SU-DHL-6 (cell line): ENCODE measurements around the gene BRCC3.

ENCODE experiments used
- H2AFZ ChIP-seq: fragments of 200-600 bp; sonication (generic); 2 replicates; pipeline ENCODE4 v1.6.1; 2014; ENCODE audit warnings: low read depth, mild to moderate bottlenecking, moderate library complexity, mixed read lengths, antibody characterized with exemption, low read length; ENCODE audit not compliant: severe bottlenecking
- H3F3A ChIP-seq: fragments of 200-600 bp; shearing (Covaris generic); 2 replicates; pipeline ENCODE4 v1.6.0; 2016; ENCODE audit warnings: antibody characterized with exemption, mild to moderate bottlenecking; ENCODE audit not compliant: insufficient read depth
- H3K27ac ChIP-seq: fragments of 200-600 bp; sonication (generic); 2 replicates; pipeline ENCODE4 v1.5.1; 2016; ENCODE audit warnings: low read depth, mild to moderate bottlenecking, low read length, moderate library complexity, mixed read lengths
- H3K27me3 ChIP-seq: fragments of 200-600 bp; sonication (generic), shearing (Covaris generic); 2 replicates; pipeline ENCODE4 v1.6.0; 2014; ENCODE audit warnings: mild to moderate bottlenecking, low read length
- H3K36me3 ChIP-seq: fragments of 200-600 bp; sonication (generic); 2 replicates; pipeline ENCODE4 v1.6.1; 2014; ENCODE audit warnings: mild to moderate bottlenecking, low read length, mixed read lengths
- H3K4me2 ChIP-seq: fragments of 300-600, 200-600 bp; shearing (Covaris generic), sonication (generic); 2 replicates; pipeline ENCODE4 v1.6.0; 2014; ENCODE audit warnings: low read length, low read depth, mild to moderate bottlenecking; ENCODE audit not compliant: poor library complexity, severe bottlenecking
- H3K4me3 ChIP-seq: fragments of 200-600 bp; sonication (generic); 2 replicates; pipeline ENCODE4 v1.5.1; 2014; ENCODE audit warnings: antibody characterized with exemption, low read length, mild to moderate bottlenecking, mixed read lengths; ENCODE audit not compliant: insufficient read depth, poor library complexity, severe bottlenecking
- H3K79me2 ChIP-seq: fragments of 200-600 bp; sonication (generic); 2 replicates; pipeline ENCODE4 v1.6.1; 2014; ENCODE audit warnings: mild to moderate bottlenecking, low read length, moderate library complexity; ENCODE audit not compliant: insufficient read depth
- H3K9ac ChIP-seq: fragments of 200-600 bp; sonication (generic); 2 replicates; pipeline ENCODE4 v1.7.0; 2014; ENCODE audit warnings: mild to moderate bottlenecking, low read length
- H3K9me2 ChIP-seq: fragments of 200-600 bp; sonication (generic); replicated peaks from 2 replicates; pipeline ENCODE4 v1.6.1; 2014; ENCODE audit warnings: low read length; ENCODE audit not compliant: insufficient read depth
- H3K9me3 ChIP-seq: fragments of 200-600 bp; sonication (generic); 2 replicates; pipeline ENCODE4 v1.6.1; 2014; ENCODE audit warnings: low read length, mixed read lengths; ENCODE audit not compliant: insufficient read depth
- H4K20me1 ChIP-seq: fragments of 200-600 bp; sonication (generic); 2 replicates; pipeline ENCODE4 v1.6.1; 2014; ENCODE audit warnings: low read depth, mild to moderate bottlenecking, antibody characterized with exemption, low read length, moderate library complexity, mixed read lengths
- EZH2phosphoT487 ChIP-seq: fragments of 200-600 bp; sonication (generic), shearing (Covaris generic); conservative IDR thresholded peaks from 2 replicates; pipeline ENCODE4 v1.6.1; 2018; ENCODE audit warnings: mild to moderate bottlenecking, antibody characterized with exemption, low read length, moderate library complexity, mixed read lengths
- TF ChIP-seq, protein P1 (sequence below): fragments of 200-600 bp; sonication (generic); IDR thresholded peaks from one replicate; pipeline ENCODE4 v1.5.1; 2017; ENCODE audit warnings: antibody characterized with exemption, mild to moderate bottlenecking, low read length, moderate library complexity; ENCODE audit not compliant: insufficient read depth, poor library complexity, severe bottlenecking

The BRCC3 gene

GRCh38 chrX:155028129-155028528 lies 43.2 kb upstream of the BRCC3 start:
- Histone ChIP-seq H3F3A (peaks cover 12% of the 10 kb centered on the region), H3K9me2 (no peaks in the 10 kb centered on the region), H3K27ac (peak overlapping the region; percentile 98), H3K36me3 (no peaks in the 10 kb centered on the region), H3K9me3 (no peaks in the 10 kb centered on the region), H2AFZ (peak overlapping the region; percentile 24), H3K4me3 (peak overlapping the region; percentile 90), H3K9ac (peak overlapping the region; percentile 87), H4K20me1 (no peaks in the 10 kb centered on the region), H3K27me3 (no peaks in the 10 kb centered on the region), H3K79me2 (peaks cover 33% of the 10 kb centered on the region), H3K4me2 (peak overlapping the region; percentile 79)
- no peak for TF ChIP-seq EZH2phosphoT487
- TF ChIP-seq, protein P1, sequence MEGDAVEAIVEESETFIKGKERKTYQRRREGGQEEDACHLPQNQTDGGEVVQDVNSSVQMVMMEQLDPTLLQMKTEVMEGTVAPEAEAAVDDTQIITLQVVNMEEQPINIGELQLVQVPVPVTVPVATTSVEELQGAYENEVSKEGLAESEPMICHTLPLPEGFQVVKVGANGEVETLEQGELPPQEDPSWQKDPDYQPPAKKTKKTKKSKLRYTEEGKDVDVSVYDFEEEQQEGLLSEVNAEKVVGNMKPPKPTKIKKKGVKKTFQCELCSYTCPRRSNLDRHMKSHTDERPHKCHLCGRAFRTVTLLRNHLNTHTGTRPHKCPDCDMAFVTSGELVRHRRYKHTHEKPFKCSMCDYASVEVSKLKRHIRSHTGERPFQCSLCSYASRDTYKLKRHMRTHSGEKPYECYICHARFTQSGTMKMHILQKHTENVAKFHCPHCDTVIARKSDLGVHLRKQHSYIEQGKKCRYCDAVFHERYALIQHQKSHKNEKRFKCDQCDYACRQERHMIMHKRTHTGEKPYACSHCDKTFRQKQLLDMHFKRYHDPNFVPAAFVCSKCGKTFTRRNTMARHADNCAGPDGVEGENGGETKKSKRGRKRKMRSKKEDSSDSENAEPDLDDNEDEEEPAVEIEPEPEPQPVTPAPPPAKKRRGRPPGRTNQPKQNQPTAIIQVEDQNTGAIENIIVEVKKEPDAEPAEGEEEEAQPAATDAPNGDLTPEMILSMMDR: no peak

- no peak overlapping the region for H3K4me3 ChIP-seq
- peaks cover 12% of the 10 kb centered on the region for H3F3A ChIP-seq
- H3K27ac ChIP-seq: no peak overlapping the region
- H3K36me3 ChIP-seq: no peaks in the 10 kb centered on the region
- peak overlapping the region; percentile 87 for H3K9ac ChIP-seq
- H3K9me2 ChIP-seq: no peaks in the 10 kb centered on the region
- no peaks in the 10 kb centered on the region for H3K9me3 ChIP-seq
- H3K27me3 ChIP-seq: no peaks in the 10 kb centered on the region
- no peaks in the 10 kb centered on the region for H4K20me1 ChIP-seq
- H2AFZ ChIP-seq: no peak overlapping the region
- TF ChIP-seq, protein P1: no peak
- TF ChIP-seq EZH2phosphoT487: no peak
- H3K4me2 ChIP-seq: peak overlapping the region; percentile 79
- peaks cover 33% of the 10 kb centered on the region for H3K79me2 ChIP-seq
Observed at GRCh38 chrX:155028877-155029291, 42.4 kb upstream of the BRCC3 start.

DNA sequence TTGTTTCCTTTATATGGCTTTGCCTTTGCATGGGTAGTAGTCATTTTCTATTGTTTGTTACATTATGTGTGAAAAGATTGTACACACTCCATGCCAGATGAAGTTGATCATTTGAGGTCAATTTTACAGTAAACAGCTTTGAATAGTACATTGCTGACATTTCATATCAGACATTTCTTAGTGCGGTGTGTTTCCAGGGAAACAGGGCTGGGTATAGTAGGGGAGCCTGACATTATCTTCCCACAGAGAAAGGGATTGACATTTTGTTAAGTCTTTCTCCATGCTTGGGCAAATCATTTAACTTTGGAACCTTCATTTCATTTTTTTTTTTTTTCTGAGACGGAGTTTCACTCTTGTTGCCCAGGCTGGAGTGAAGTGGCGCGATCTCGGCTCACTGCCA lies 39.7 kb upstream of the BRCC3 start:
- peaks cover 8% of the 10 kb centered on the region; the same call in 1 of the 2 replicates for H3K36me3 ChIP-seq
- H3K9me2 ChIP-seq: no peaks in the 10 kb centered on the region
- TF ChIP-seq EZH2phosphoT487: no peak
- TF ChIP-seq, protein P1: no peak
- no peaks in the 10 kb centered on the region for H3K27me3 ChIP-seq
- no peak overlapping the region for H3K27ac ChIP-seq
- no peak overlapping the region for H2AFZ ChIP-seq
- H3K4me2 ChIP-seq: no peak overlapping the region
- peaks cover 15% of the 10 kb centered on the region for H3F3A ChIP-seq
- H3K79me2 ChIP-seq: peaks cover 33% of the 10 kb centered on the region
- no peaks in the 10 kb centered on the region for H3K9me3 ChIP-seq
- no peak overlapping the region for H3K9ac ChIP-seq
- no peak overlapping the region for H3K4me3 ChIP-seq
- H4K20me1 ChIP-seq: no peaks in the 10 kb centered on the region

DNA sequence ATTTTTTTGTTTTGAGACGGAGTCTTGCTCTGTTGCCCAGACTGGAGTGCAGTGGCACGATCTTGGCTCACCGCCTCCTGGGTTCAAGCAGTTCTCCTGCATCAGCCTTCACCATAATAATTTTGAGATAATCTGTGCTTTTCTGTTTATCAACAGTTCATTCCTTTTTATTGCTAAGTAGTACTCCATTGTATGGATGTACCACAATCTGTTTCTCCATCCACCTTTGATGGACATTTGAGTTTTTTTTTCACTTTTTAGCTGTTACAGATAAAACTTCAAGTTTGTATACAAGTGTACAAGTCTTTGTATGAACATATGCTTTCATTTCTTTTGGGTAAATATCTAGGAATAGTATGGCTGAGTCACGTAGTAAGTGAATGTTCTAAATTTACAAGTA lies 35.6 kb upstream of the BRCC3 start:
- no peak overlapping the region for H2AFZ ChIP-seq

More for the DNA sequence above, 35.6 kb upstream of the BRCC3 start:
- H3K9ac ChIP-seq: no peak overlapping the region
- no peak overlapping the region for H3K4me3 ChIP-seq
- H3K27me3 ChIP-seq: no peaks in the 10 kb centered on the region
- no peak overlapping the region for H3K27ac ChIP-seq
- H3F3A ChIP-seq: 0 out of 2 replicates have a peak, but pooled peaks cover 4% of the 10 kb centered on the region
- TF ChIP-seq, protein P1: no peak
- TF ChIP-seq EZH2phosphoT487: no peak
- no peak overlapping the region for H3K4me2 ChIP-seq
- peaks cover 19% of the 10 kb centered on the region for H3K79me2 ChIP-seq
- no peaks in the 10 kb centered on the region for H3K9me3 ChIP-seq
- no peaks in the 10 kb centered on the region for H3K9me2 ChIP-seq
- H3K36me3 ChIP-seq: peaks cover 11% of the 10 kb centered on the region; the same call in 1 of the 2 replicates
- no peaks in the 10 kb centered on the region for H4K20me1 ChIP-seq
